HG03575 (cell line): ENCODE measurements around the gene GLIS1.

ENCODE experiments used
- ATAC-seq: cut with Tn5 transposase; IDR thresholded peaks from one replicate; pipeline ENCODE4 v1.9.1; 2021; ENCODE audit not compliant: unreplicated experiment, insufficient number of reproducible peaks, low FRiP score; ENCODE audit errors: extremely low read depth

The GLIS1 gene

DNA sequence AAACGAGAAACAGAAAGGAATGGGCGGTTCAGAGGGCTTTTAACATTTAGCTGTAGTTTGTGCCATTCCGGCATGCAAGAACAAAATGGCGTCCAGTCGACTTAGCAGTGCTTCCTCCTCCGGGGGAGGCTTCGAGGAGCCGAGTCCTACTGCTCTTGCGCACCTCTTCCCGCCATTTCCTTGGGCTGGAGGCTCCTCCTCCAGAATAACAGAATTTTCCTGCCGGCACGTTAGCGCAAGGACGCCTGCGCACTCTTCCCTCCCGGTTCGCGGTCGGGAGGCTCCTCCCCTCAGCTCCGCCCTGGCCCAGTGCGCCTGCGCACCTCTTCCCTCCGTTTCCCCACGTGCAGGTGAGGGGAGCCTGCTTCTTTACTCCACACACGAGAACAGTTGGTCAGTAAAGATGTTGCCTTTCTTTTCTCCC is 278.7 kb downstream of the GLIS1 start:
- no peak for ATAC-seq

DNA sequence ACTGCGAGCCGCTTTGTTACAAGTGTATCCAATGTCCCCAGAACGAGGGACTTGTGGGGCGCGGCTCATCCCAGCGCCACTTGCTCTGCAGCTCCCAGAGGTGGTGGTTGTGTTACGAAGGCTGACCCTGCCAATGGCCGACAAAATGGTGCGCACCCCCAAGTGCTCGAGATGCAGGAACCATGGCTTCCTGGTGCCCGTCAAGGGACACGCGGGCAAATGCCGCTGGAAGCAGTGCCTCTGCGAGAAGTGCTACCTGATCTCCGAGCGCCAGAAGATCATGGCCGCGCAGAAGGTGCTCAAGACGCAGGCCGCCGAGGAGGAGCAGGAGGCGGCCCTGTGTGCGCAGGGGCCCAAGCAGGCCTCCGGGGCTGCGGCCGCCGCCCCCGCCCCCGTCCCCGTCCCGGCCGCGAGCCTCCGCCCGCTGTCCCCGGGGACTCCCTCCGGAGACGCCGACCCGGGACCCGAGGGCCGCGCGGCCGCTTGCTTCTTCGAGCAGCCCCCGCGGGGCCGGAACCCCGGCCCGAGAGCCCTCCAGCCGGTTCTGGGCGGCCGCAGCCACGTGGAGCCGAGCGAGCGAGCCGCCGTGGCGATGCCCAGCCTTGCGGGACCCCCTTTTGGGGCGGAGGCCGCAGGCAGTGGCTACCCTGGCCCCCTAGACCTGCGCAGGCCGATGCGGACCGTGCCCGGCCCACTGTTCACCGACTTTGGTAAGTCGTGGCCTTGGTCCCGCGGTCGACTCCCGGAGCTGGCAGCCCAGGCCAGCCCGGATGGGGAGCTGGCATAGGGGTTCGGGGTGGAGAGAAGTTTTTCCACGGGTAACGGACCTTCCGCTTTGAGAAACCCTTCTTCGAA is 279.4 kb downstream of the GLIS1 start, which contains the start of gene DMRTB1:
Gene DMRTB1 (plus strand): TSS at position 79 of the 855 bp plus-strand sequence. CDS start 55 bp downstream, at position 134.
- ATAC-seq = no peak

DNA sequence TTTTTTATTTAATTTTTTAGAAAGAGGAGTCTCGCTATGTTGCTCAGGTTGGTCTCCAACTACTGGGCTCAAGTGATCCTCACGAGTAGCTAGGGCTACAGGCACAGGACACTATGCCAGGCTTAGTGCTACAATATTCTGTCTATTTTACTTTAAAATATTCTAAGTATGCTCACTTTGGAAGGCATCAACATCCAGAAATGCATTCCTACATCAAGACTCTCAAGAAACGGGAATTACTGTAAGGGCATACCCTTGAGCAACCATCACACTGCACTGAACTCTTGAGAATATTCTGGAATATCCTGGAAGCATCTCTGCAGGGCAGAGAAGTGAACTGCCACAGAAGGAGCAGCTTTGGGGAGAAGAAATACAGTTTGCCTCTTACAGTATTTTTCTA is 280.3 kb downstream of the GLIS1 start:
- no peak for ATAC-seq
